Prostate gland (tissue), 2 donors: ENCODE results near the gene MAN2B2. TPM values are rescaled to one million over a fixed set of nuclear protein-coding genes. Genes with fewer than 3 reads are reported as not detected.
"Not testable (repeated sequence)": the region's sequence is repeated elsewhere in the genome, so short reads cannot be mapped to it uniquely, and the experiment has no call there.

Experiments used
- DNase-seq: peaks from one replicate; pipeline ENCODE4 v3.0.0-alpha.2; 2019; ENCODE audit warnings: low spot score
- H3K27ac ChIP-seq, 2 donors: fragments of 200-600 bp; sonication (generic); 2 replicates each; pipeline ENCODE4 v1.5.1; 2017 to 2019
- H3K27me3 ChIP-seq: fragments of 200-600 bp; sonication (generic); replicated peaks from 2 replicates; pipeline ENCODE4 v1.5.1; 2019; ENCODE audit not compliant: insufficient read depth
- H3K36me3 ChIP-seq, 2 donors: fragments of 200-600 bp; sonication (generic); 1 replicate in 1 of 2; 2 replicates in 1 of 2; pipeline versions ENCODE4 v1.5.1 to v1.8.1; 2017 to 2019
- H3K4me1 ChIP-seq: fragments of 200-600 bp; sonication (generic); replicated peaks from 2 replicates; pipeline ENCODE4 v1.5.1; 2019
- H3K4me3 ChIP-seq, 2 donors: fragments of 200-600 bp; sonication (generic); 2 replicates each; pipeline ENCODE4 v1.5.1; 2017 to 2019
- H3K9me3 ChIP-seq: fragments of 200-600 bp; sonication (generic); 2 replicates; pipeline ENCODE4 v1.5.1; 2017
- CTCF ChIP-seq, 4 experiments: fragments of 200-600 bp in 2 of 4; fragments of 450-650 bp in 2 of 4; sonication (generic) in 2 of 4; IDR thresholded peaks; 1 replicate in 3 of 4; 2 replicates in 1 of 4; pipeline ENCODE4 v1.5.1; 2016 to 2019; ENCODE audit warnings: antibody characterized with exemption in 4 of 4, mild to moderate bottlenecking in 2 of 4, moderate library complexity in 2 of 4
- POLR2A ChIP-seq: fragments of 450-650 bp; IDR thresholded peaks from one replicate; pipeline ENCODE4 v1.6.1; 2016; ENCODE audit warnings: antibody characterized with exemption, mild to moderate bottlenecking
- POLR2AphosphoS5 ChIP-seq: sonication (generic); formaldehyde crosslinking; IDR thresholded peaks from one replicate; pipeline ENCODE4 v1.6.1; 2017; ENCODE audit warnings: antibody characterized with exemption
- WGBS: methylation state at CpG from one replicate; pipeline ENCODE4 v1.1.5; 2018; 5-methylcytosine and 5-hydroxymethylcytosine counted together
- intact Hi-C: fragments of 100-400 bp; cut with DNase I; formaldehyde crosslinking; loops from one replicate; pipeline ENCODE4 v1.14.2; 2022
- total RNA-seq, 2 donors: library from RNA; depleted of rRNA; stranded (reverse); fragments of >200 nt; gene quantifications; one replicate each; pipeline ENCODE4 v1.1.0, GENCODE V29; 2016

The MAN2B2 gene
- total RNA-seq, 2 donors from 2014 or later, result 52.7 to 69.5 TPM

- no peak for DNase-seq
- Histone ChIP-seq H3K27ac (no peak overlapping the region), H3K9me3 (no peaks in the 10 kb centered on the region), H3K36me3 (no peaks in the 10 kb centered on the region), H3K4me3 (no peak overlapping the region), H3K27me3 (no peaks in the 10 kb centered on the region), H3K4me1 (peaks cover 22% of the 10 kb centered on the region)
- WGBS, result 97% methylated on average over 19 of the region's 19 CpGs
- intact Hi-C loops, result loop anchor here (5.0 kb wide), 1 partner anchor 35 kb away; the partner anchor contains the start of gene MRFAP1L1
- TF ChIP-seq POLR2A (no peak), POLR2AphosphoS5 (no peak), CTCF (IDR thresholded peaks at IDR 0.05) (no peak)
Observed at GRCh38 chr4:6672131-6672530, 97.1 kb downstream of the MAN2B2 start.

GRCh38 chr4:6672541-6673190, 97.7 kb downstream of the MAN2B2 start:
- H3K36me3 ChIP-seq, DNase-seq, H3K4me3 ChIP-seq, H3K9me3 ChIP-seq, H3K27me3 ChIP-seq: not testable (repeated sequence)
- H3K4me1 ChIP-seq, result peaks cover 22% of the 10 kb centered on the region
- intact Hi-C loops, result loop anchor here (5.0 kb wide), 1 partner anchor 35 kb away; the partner anchor contains the start of gene MRFAP1L1
- 97% methylated on average over 34 of the region's 34 CpGs for WGBS
- H3K27ac ChIP-seq, result peak overlapping the region in 1 of 2 donors; percentile 86

Other genes with a start within 250 kb of the MAN2B2 start
- 10 to 100 TPM in 1 of 2 donors, 1 to 10 TPM in 1; 8.0 to 10.4 TPM for gene PPP2R2C, start 102.6 kb upstream of the MAN2B2 start, total RNA-seq
- 100 to 1,000 TPM; 256 to 298 TPM for gene MRFAP1, start 65.5 kb downstream of the MAN2B2 start, total RNA-seq
- 10 to 100 TPM in 1 of 2 donors, 1 to 10 TPM in 1; 7.3 to 21.9 TPM for gene S100P, start 118.7 kb downstream of the MAN2B2 start, total RNA-seq
- 10 to 100 TPM; 65.2 to 81.9 TPM for gene MRFAP1L1, start 134.7 kb downstream of the MAN2B2 start, total RNA-seq
- 10 to 100 TPM; 20.4 to 35.2 TPM for gene BLOC1S4, start 141.0 kb downstream of the MAN2B2 start, total RNA-seq
- 10 to 100 TPM; 35.3 to 42.1 TPM for gene KIAA0232, start 207.5 kb downstream of the MAN2B2 start, total RNA-seq